Lower leg skin (tissue), 4 donors: Measurements from ENCODE around the gene GNB1. TPM values are rescaled to one million over a fixed set of nuclear protein-coding genes. Genes with fewer than 3 reads are reported as not detected.

ENCODE experiments used
- DNase-seq, 2 donors: peaks; one replicate each; pipeline ENCODE4 v3.0.0-alpha.2; 2019; ENCODE audit warnings: low spot score in 2 of 2
- H3K4me3 ChIP-seq: fragments of 200-600 bp; sonication (generic); 2 replicates; pipeline ENCODE4 v1.5.1; 2017; ENCODE audit warnings: mild to moderate bottlenecking, low read depth; ENCODE audit not compliant: poor library complexity, severe bottlenecking
- POLR2A ChIP-seq, 2 donors: fragments of 450-650 bp; IDR thresholded peaks; one replicate each; pipeline ENCODE4 v1.6.1; 2016 to 2017; ENCODE audit warnings: antibody characterized with exemption in 2 of 2, mild to moderate bottlenecking in 1 of 2, moderate library complexity in 1 of 2
- WGBS, 2 donors: methylation state at CpG; one replicate each; pipeline ENCODE4 v1.1.5; 2018; 5-methylcytosine and 5-hydroxymethylcytosine counted together
- intact Hi-C: fragments of 100-400 bp; cut with DNase I; formaldehyde crosslinking; loops from one replicate; pipeline ENCODE4 v1.15.0; 2023; ENCODE audit warnings: low total_unique reads
- total RNA-seq, 4 donors: library from RNA; depleted of rRNA; stranded (reverse); fragments of >200 nt; gene quantifications; one replicate each; pipeline ENCODE4 v1.1.0, GENCODE V29; 2016
- TF ChIP-seq, protein P1 (sequence below), 3 donors: fragments of 450-650 bp; IDR thresholded peaks; one replicate each; pipeline ENCODE4 v1.5.1; 2016; ENCODE audit warnings: antibody characterized with exemption in 3 of 3, mild to moderate bottlenecking in 3 of 3, moderate library complexity in 2 of 3

Gene GNB1
- total RNA-seq, 4 donors from 2014 or later: 103 to 141 (median 123) TPM

DNA sequence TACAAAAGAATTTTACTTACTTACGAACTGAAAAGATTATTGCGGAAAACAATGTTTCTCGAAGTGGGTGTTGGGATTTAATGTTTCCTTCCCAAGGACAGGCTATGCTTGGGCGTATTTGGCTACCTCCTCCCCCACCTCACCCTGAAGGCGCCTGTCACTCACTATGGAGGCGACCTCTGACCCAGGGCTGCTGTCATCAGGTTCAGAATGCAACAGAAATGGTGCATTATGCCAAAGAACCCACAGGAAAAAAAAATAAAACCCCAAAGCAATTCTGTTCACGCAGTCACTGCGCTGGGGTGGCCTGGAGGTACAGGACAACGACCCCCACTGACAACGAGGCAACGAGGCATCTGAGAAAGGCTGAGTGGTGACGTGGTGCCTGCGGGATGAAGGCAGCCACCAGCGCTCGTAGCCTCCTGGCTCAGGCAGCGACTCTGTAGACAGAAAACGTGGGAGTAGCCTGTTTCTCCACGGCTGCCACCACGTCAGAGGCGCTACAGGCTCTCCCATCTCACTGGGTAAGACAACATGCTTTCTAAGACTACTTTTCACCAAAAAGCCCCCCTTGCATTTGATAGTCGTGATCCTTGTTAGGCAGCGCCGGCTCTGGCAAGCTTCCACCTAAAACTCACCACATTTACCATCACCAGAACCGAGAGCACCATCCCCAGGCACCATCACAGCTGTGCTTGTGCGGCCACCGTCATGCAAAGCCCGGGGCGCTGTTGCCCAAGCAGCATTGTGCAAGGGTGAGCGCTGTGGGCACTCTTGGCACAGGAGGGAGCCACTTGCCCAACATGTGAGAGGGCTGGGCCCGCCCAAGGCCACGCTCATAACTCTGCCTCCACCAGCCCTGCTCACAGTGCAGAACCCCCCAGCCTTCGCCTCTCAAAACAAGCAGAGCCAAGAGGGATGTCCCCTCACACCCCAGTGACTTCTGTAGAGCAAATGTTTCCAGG is 126.9 kb downstream of the GNB1 start:
- DNase-seq: peak; percentile 68 to 92
- TF ChIP-seq, protein P1, sequence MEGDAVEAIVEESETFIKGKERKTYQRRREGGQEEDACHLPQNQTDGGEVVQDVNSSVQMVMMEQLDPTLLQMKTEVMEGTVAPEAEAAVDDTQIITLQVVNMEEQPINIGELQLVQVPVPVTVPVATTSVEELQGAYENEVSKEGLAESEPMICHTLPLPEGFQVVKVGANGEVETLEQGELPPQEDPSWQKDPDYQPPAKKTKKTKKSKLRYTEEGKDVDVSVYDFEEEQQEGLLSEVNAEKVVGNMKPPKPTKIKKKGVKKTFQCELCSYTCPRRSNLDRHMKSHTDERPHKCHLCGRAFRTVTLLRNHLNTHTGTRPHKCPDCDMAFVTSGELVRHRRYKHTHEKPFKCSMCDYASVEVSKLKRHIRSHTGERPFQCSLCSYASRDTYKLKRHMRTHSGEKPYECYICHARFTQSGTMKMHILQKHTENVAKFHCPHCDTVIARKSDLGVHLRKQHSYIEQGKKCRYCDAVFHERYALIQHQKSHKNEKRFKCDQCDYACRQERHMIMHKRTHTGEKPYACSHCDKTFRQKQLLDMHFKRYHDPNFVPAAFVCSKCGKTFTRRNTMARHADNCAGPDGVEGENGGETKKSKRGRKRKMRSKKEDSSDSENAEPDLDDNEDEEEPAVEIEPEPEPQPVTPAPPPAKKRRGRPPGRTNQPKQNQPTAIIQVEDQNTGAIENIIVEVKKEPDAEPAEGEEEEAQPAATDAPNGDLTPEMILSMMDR (IDR thresholded peaks at IDR 0.05): no peak
- TF ChIP-seq POLR2A (IDR thresholded peaks at IDR 0.05): no peak
- H3K4me3 ChIP-seq: no peak overlapping the region
- intact Hi-C loops: no loop called here
- WGBS, 2 donors: 74 to 79% methylated on average over 29 to 32 of the region's 32 CpGs

DNA sequence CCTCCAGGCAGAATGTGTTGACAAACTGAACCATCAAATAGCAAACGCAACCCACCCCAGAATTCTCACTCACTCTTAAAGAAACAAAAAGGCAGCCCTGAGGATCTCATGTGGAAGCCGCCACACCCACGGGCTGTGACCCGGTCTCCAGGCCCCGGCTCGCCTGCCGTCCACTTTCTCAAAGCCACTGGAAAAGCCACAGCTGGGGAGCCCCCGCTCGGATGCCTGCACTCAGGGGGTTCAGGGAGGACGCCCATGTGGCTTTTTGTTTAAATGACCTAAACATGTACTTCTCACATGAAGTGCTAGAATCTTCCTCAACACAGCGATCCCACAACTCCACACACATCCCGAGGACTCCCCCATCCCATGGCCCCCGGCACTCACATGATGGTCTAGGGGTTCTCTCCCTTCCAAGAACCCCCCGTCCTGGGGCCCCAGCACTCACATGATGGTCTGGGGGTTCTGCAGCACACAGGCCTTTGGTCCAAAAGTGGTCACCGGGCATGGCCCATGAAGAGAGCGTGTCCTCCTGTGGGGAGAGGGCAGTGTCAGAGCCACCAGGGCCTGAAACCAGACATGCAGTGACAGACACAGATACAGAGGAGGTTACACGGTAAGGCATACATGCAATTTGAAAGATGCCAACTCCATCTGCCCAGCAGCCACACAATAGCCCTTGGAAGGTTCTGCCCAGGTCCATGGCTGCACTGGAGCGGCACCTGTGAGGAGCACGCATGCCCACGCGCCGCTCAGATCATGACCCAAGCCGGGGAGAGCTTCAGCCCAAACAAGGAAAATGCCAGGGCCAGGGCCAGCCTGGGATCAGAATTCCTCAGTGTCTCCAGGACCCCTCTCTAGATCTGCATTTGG is 129.1 kb downstream of the GNB1 start:
- no peak overlapping the region for H3K4me3 ChIP-seq
- intact Hi-C loops: no loop called here
- TF ChIP-seq, protein P1 (IDR thresholded peaks at IDR 0.05): no peak
- no peak for TF ChIP-seq POLR2A (IDR thresholded peaks at IDR 0.05)
- WGBS, 2 donors: 91 to 95% methylated on average over 23 of the region's 23 CpGs
- DNase-seq: no peak

DNA sequence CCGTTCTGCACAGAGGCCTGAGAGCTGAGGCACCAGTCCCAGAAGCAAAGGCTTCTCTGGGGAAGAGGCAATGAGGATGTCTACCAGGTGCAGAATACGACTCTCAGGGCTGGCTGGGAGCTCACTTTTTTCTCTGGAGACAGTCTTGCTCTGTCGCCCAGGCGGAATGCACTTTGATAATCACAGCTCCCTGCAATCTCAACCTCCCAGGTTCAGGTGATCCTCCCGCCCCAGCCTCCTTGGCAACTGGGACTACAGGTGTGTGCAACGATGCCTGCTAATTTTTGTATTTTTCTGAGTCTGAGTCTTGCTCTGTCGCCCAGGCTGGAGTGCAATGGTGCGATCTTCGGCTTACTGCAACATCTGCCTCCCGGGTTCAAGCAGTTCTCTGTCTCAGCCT is 130.2 kb downstream of the GNB1 start:
- WGBS, 2 donors: 90 to 95% methylated on average over 10 of the region's 10 CpGs
- TF ChIP-seq, protein P1 (IDR thresholded peaks at IDR 0.05): no peak
- no peak for TF ChIP-seq POLR2A (IDR thresholded peaks at IDR 0.05)
- no peak overlapping the region for H3K4me3 ChIP-seq
- intact Hi-C loops: no loop called here
- no peak for DNase-seq

DNA sequence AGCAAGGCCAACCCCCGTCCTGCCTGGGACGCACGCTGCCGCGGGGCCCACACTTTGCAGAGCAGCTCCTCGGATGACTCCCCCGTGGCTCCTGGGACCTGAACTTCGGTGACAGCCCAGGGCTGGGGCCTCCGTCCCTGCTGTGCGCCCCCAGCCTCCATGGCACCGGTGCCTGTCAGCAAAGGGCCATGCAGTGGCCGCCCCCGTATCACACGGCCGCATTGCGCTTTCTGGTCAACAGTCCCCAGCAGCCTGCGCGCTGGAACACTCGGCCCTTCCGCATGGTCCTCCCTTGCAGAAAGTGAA is 130.6 kb downstream of the GNB1 start:
- TF ChIP-seq, protein P1 (IDR thresholded peaks at IDR 0.05): no peak
- no peak for TF ChIP-seq POLR2A (IDR thresholded peaks at IDR 0.05)
- 95% methylated on average over 20 of the region's 20 CpGs for WGBS, 2 donors
- no peak for DNase-seq
- intact Hi-C loops: no loop called here
- H3K4me3 ChIP-seq: no peak overlapping the region

DNA sequence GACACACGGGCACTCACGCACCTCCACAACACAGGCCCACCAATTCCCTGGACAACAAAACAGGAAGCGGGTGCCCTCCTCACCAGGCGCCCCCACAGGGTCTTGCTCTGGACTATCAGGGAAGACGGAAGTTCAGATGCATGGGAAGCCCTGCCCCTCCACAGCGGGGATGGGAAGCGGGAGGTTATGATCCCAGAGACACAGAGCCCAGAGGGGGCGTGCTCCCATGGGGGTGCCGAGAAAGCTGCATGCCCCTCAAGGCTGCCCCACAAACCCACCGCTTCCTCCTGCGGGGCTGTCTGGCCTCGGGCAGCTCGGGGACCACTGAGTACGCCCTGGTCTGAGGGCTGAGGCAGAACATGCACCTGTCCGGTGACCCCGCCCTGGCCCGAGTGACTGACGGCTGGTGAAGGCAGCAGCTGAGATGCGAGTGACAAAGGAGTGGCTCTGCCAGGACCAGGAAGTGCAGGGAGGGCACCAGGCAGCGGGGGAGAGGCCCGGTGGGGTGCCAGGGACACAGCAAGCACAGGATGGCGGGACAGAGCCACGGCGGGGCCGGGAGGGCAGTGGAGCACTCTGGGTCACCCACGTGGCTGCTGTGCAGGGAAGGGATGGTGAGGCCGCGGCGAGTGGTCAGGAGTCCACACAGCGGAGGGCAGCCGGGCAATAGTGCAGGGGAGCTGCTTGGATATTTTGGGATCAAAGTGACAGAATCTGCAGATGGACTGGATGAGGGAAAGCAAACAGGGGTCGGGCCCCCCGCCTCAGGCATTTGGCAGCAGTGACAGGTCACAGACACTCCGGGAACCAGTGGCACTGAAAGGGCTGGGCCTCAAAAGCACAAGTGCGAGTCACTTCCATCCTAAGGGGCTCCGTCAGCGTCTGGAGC is 131.2 kb downstream of the GNB1 start:
- DNase-seq: no peak
- TF ChIP-seq POLR2A (IDR thresholded peaks at IDR 0.05): no peak
- TF ChIP-seq, protein P1 (IDR thresholded peaks at IDR 0.05): no peak
- H3K4me3 ChIP-seq: no peak overlapping the region
- 89 to 91% methylated on average over 36 to 37 of the region's 37 CpGs for WGBS, 2 donors
- intact Hi-C loops: loop anchor here (10.0 kb wide), 1 partner anchor 145 kb away; no protein-coding TSS in a partner anchor
